IMR-90 (cell line): ENCODE measurements around the gene PLCD4. TPM values are rescaled to one million over a fixed set of nuclear protein-coding genes. Genes with fewer than 3 reads are reported as not detected.

ENCODE experiments used
- ATAC-seq: fragments of 200-7000 bp; cut with Tn5 transposase; 2 replicates; pipeline ENCODE4 v1.9.1; 2020; ENCODE audit warnings: low read depth, mild to moderate bottlenecking, moderate library complexity
- BruUV-seq: library from RNA; stranded (reverse); fragments of 400-500 nt; replicated peaks from 2 replicates; lab custom pipeline; 2021; lab: Mats Ljungman, UMichigan
- CTCF ChIA-PET: fragments of 300-600 bp; formaldehyde crosslinking; extraction: SDS; loops from one replicate; lab custom pipeline; 2021; ENCODE audit warnings: antibody characterized with exemption; lab: Yijun Ruan, JAX
- POLR2A ChIA-PET: fragments of 300-600 bp; sonication (Branson Sonifier 250); formaldehyde crosslinking; loops from one replicate; lab custom pipeline; 2022; ENCODE audit warnings: antibody characterized with exemption; ENCODE audit not compliant: unreplicated experiment; lab: Charles Lee
- DNase-seq: peaks from one replicate; pipeline ENCODE4 v3.0.0; 2013
- H2AFZ ChIP-seq: replicated peaks from 2 replicates; pipeline ENCODE3; 2013; ENCODE audit warnings: low read length, mild to moderate bottlenecking; ENCODE audit not compliant: poor library complexity
- H2AK5ac ChIP-seq: 2 replicates; pipeline ENCODE4 v1.6.1; 2013; ENCODE audit warnings: low read depth, low read length, inconsistent platforms
- H2AK9ac ChIP-seq: replicated peaks from 2 replicates; pipeline ENCODE3; 2013; ENCODE audit warnings: mild to moderate bottlenecking, low read depth, low read length, moderate library complexity; ENCODE audit not compliant: poor library complexity
- H2BK120ac ChIP-seq: 2 replicates; pipeline ENCODE4 v1.6.1; 2013; ENCODE audit warnings: low read depth, low read length, inconsistent platforms
- H2BK15ac ChIP-seq: 3 replicates; pipeline ENCODE4 v1.6.1; 2013; ENCODE audit warnings: low read depth, low read length, inconsistent platforms
- H2BK20ac ChIP-seq: 2 replicates; pipeline ENCODE4 v1.6.1; 2013; ENCODE audit warnings: low read depth, mild to moderate bottlenecking, inconsistent platforms, low read length, moderate library complexity
- H2BK5ac ChIP-seq: 2 replicates; pipeline ENCODE4 v1.6.1; 2013; ENCODE audit warnings: mild to moderate bottlenecking, low read depth, low read length, inconsistent platforms; ENCODE audit not compliant: poor library complexity, severe bottlenecking
- H3K14ac ChIP-seq: replicated peaks from 2 replicates; pipeline ENCODE4 v1.6.1; 2013; ENCODE audit warnings: low read depth, low read length, inconsistent platforms
- H3K18ac ChIP-seq: 2 replicates; pipeline ENCODE4 v1.6.1; 2013; ENCODE audit warnings: low read depth, low read length, control low read depth
- H3K23ac ChIP-seq: 2 replicates; pipeline ENCODE4 v1.6.1; 2013; ENCODE audit warnings: low read depth, low read length, inconsistent platforms
- H3K27ac ChIP-seq: 2 replicates; pipeline ENCODE4 v1.5.1; 2013; ENCODE audit warnings: mild to moderate bottlenecking, control low read depth, low read length; ENCODE audit not compliant: insufficient read depth
- H3K27me3 ChIP-seq: 2 replicates; pipeline ENCODE4 v1.6.1; 2013; ENCODE audit warnings: low read length; ENCODE audit not compliant: control insufficient read depth, insufficient read depth
- H3K36me3 ChIP-seq: 2 replicates; pipeline ENCODE4 v1.6.1; 2013; ENCODE audit warnings: low read length, mixed read lengths; ENCODE audit not compliant: control insufficient read depth, insufficient read depth
- H3K4ac ChIP-seq: 2 replicates; pipeline ENCODE4 v1.6.1; 2013; ENCODE audit warnings: low read depth, low read length, inconsistent platforms
- H3K4me1 ChIP-seq: 2 replicates; pipeline ENCODE4 v1.6.1; 2013; ENCODE audit warnings: low read length, mixed read lengths; ENCODE audit not compliant: control insufficient read depth, insufficient read depth
- H3K4me2 ChIP-seq: 2 replicates; pipeline ENCODE4 v1.6.1; 2013; ENCODE audit warnings: low read depth, mild to moderate bottlenecking, control low read depth, low read length, moderate library complexity
- H3K4me3 ChIP-seq: 2 replicates; pipeline ENCODE4 v1.5.1; 2013; ENCODE audit warnings: low read depth, mild to moderate bottlenecking, control low read depth, low read length, moderate library complexity; ENCODE audit not compliant: insufficient read depth
- H3K56ac ChIP-seq: 2 replicates; pipeline ENCODE4 v1.6.1; 2013; ENCODE audit warnings: low read length, inconsistent platforms; ENCODE audit not compliant: insufficient read depth; ENCODE audit errors: extremely low read depth
- H3K79me1 ChIP-seq, 2 experiments: 2 replicates each; pipeline ENCODE4 v1.6.1; 2013; ENCODE audit warnings: low read length in 2 of 2, inconsistent platforms in 1 of 2, low read depth in 1 of 2
- H3K9ac ChIP-seq: 2 replicates; pipeline ENCODE4 v1.6.1; 2013; ENCODE audit warnings: low read depth, low read length, control low read depth
- H3K9me1 ChIP-seq: 2 replicates; pipeline ENCODE4 v1.6.1; 2013; ENCODE audit warnings: low read length, inconsistent platforms; ENCODE audit not compliant: insufficient read depth
- H3K9me3 ChIP-seq: 2 replicates; pipeline ENCODE4 v1.6.1; 2013; ENCODE audit warnings: low read length; ENCODE audit not compliant: control insufficient read depth, insufficient read depth
- H4K20me1 ChIP-seq: 2 replicates; pipeline ENCODE4 v1.6.1; 2013; ENCODE audit warnings: low read length, inconsistent platforms; ENCODE audit not compliant: insufficient read depth
- H4K5ac ChIP-seq: 2 replicates; pipeline ENCODE4 v1.6.1; 2013; ENCODE audit warnings: mild to moderate bottlenecking, low read depth, low read length, control low read depth
- H4K8ac ChIP-seq, 2 experiments: 2 replicates each; pipeline ENCODE4 v1.6.1; 2013; ENCODE audit warnings: low read depth in 2 of 2, low read length in 2 of 2, control low read depth in 1 of 2, inconsistent platforms in 1 of 2
- H4K91ac ChIP-seq: 2 replicates; pipeline ENCODE4 v1.6.1; 2013; ENCODE audit warnings: low read depth, low read length, inconsistent platforms; ENCODE audit not compliant: insufficient read depth
- CHD1 ChIP-seq: IDR thresholded peaks from 2 replicates; pipeline ENCODE4 v1.6.1; 2012; ENCODE audit warnings: low read depth, low read length, improper control_type of control experiment
- CTCF ChIP-seq: conservative IDR thresholded peaks from 2 replicates; pipeline ENCODE4 v1.5.1; 2012; ENCODE audit warnings: mild to moderate bottlenecking, low read depth, low read length, improper control_type of control experiment
- MAFK ChIP-seq: IDR thresholded peaks from 2 replicates; pipeline ENCODE4 v1.6.1; 2012; ENCODE audit warnings: low read depth, low read length, improper control_type of control experiment
- RAD21 ChIP-seq: IDR thresholded peaks from 2 replicates; pipeline ENCODE4 v1.6.1; 2012; ENCODE audit warnings: low read length, improper control_type of control experiment
- RCOR1 ChIP-seq: IDR thresholded peaks from 2 replicates; pipeline ENCODE4 v1.6.1; 2012; ENCODE audit warnings: mild to moderate bottlenecking, low read length, improper control_type of control experiment; ENCODE audit not compliant: insufficient replicate concordance
- USF2 ChIP-seq: fragments of 150-350 bp; IDR thresholded peaks from 2 replicates; pipeline ENCODE4 v1.6.1; 2017; ENCODE audit warnings: mild to moderate bottlenecking, antibody characterized with exemption, low read length, low read depth
- WGBS, 2 experiments: methylation state at CpG; one replicate each; pipeline versions ENCODE4 v1.1.5 to v1.1.7; 2013; ENCODE audit warnings: missing lambda C conversion rate in 2 of 2; ENCODE audit not compliant: insufficient read length in 1 of 2; ENCODE audit errors: extremely low coverage in 2 of 2; 5-methylcytosine and 5-hydroxymethylcytosine counted together
- dilution Hi-C: fragments of 300-500 bp; cut with HindIII; formaldehyde crosslinking; loops from one replicate; pipeline ENCODE4 v1.14.3; 2018; ENCODE audit warnings: low sequenced_read_pairs; ENCODE audit not compliant: unreplicated experiment
- in situ Hi-C: fragments of 300-500 bp; cut with MboI; formaldehyde crosslinking; loops from 3 replicates; pipeline ENCODE4 v1.14.3; 2019; ENCODE audit warnings: low sequenced_read_pairs, inconsistent platforms, mixed read lengths
- intact Hi-C: fragments of 100-400 bp; cut with micrococcal nuclease; formaldehyde crosslinking; loops from 2 replicates; pipeline ENCODE4 v1.10.0; 2022
- polyA plus RNA-seq, 3 experiments: library from polyadenylated mRNA; depleted of rRNA; stranded (reverse); fragments of >200 nt; gene quantifications; 2 replicates each; pipeline ENCODE4 v1.2.3, GENCODE V29; 2012; ENCODE audit warnings: low replicate concordance in 1 of 3
- total RNA-seq: library from RNA; depleted of rRNA; stranded (reverse); fragments of >200 nt; gene quantifications from 2 replicates; pipeline ENCODE4 v1.2.3, GENCODE V29; 2012

PLCD4 gene
- total and polyA plus RNA-seq, 2 of the 4 experiments (the other 2 are of a cell fraction) = 1.9 to 2.0 TPM

- CTCF ChIA-PET = no interaction called here
- Histone ChIP-seq H2BK20ac (no peak overlapping the region), H2AFZ (no peak overlapping the region), H2BK5ac (no peak overlapping the region), H3K23ac (no peak overlapping the region), H3K9ac (no peak overlapping the region), H3K56ac (no peak overlapping the region), H3K4me1 (no peaks in the 10 kb centered on the region), H3K9me3 (no peaks in the 10 kb centered on the region), H3K4me3 (no peak overlapping the region), H3K18ac (no peak overlapping the region), H3K4ac (no peak overlapping the region), H3K36me3 (peaks cover 32% of the 10 kb centered on the region), H3K27me3 (no peaks in the 10 kb centered on the region), H4K20me1 (no peaks in the 10 kb centered on the region; the same call in 1 of the 2 replicates), H3K9me1 (peaks cover 4% of the 10 kb centered on the region; the same call in 1 of the 2 replicates), H3K79me1 (peaks cover 27 to 39% of the 10 kb centered on the region in 2 experiments), H2AK9ac (no peak overlapping the region), H3K14ac (no peak overlapping the region), H4K8ac (no peak overlapping the region), H2BK120ac (no peak overlapping the region), H4K5ac (no peak overlapping the region), H2AK5ac (no peak overlapping the region), H3K4me2 (no peak overlapping the region), H4K91ac (no peak overlapping the region), H2BK15ac (no peak overlapping the region), H3K27ac (no peak overlapping the region)
- no TSS peak for BruUV-seq
- TF ChIP-seq RAD21 = no peak
- TF ChIP-seq MAFK = peak; percentile 73
- TF ChIP-seq USF2 = no peak
- TF ChIP-seq CHD1 = no peak
- TF ChIP-seq CTCF = no peak
- no peak for TF ChIP-seq RCOR1
- dilution Hi-C loops (no loop called here), intact Hi-C loops (no loop called here), in situ Hi-C loops (no loop called here)
- POLR2A ChIA-PET = no interaction called here
- 100% methylated on average over 1 of the region's 6 CpGs; no CpG with 5 or more reads in 1 of the 2 experiments for WGBS, 2 experiments
- DNase-seq (no peak), ATAC-seq (no peak)
These were observed 23.5 kb upstream of the PLCD4 start for GRCh38 chr2:218583983-218584850.
